ENCODE measurements around the gene MGAM2. TPM values are rescaled to one million over a fixed set of nuclear protein-coding genes. Genes with fewer than 3 reads are reported as not detected.
A peak's percentile ranks its signal among the peaks of the same experiment; 100 is the strongest.

The MGAM2 gene
- total and polyA plus RNA-seq, 2 of the 13 experiments (the other 11 are each of a cell fraction or from before 2014, with no cell fraction given) = 0.29 TPM; not detected in 1

GRCh38 chr7:142104550-142105527 lies 6.7 kb upstream of the MGAM2 start (continued):
- TF ChIP-seq, protein P1, sequence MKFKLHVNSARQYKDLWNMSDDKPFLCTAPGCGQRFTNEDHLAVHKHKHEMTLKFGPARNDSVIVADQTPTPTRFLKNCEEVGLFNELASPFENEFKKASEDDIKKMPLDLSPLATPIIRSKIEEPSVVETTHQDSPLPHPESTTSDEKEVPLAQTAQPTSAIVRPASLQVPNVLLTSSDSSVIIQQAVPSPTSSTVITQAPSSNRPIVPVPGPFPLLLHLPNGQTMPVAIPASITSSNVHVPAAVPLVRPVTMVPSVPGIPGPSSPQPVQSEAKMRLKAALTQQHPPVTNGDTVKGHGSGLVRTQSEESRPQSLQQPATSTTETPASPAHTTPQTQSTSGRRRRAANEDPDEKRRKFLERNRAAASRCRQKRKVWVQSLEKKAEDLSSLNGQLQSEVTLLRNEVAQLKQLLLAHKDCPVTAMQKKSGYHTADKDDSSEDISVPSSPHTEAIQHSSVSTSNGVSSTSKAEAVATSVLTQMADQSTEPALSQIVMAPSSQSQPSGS (CRISPR knock-in tag; IDR thresholded peaks at IDR 0.05) = no peak
- no peak for TF ChIP-seq RBM22 (optimal IDR thresholded peaks at IDR 0.05; ENCODE audit: low read length)
- no peak for TF ChIP-seq POLR2G (IDR thresholded peaks at IDR 0.05; ENCODE audit: low read depth, low read length)
- TF ChIP-seq ATF7 (IDR thresholded peaks at IDR 0.05) = no peak
- no peak for TF ChIP-seq ATF7 (CRISPR knock-in tag; IDR thresholded peaks at IDR 0.05)
- TF ChIP-seq GFI1 (CRISPR knock-in tag; IDR thresholded peaks at IDR 0.05; ENCODE audit: borderline replicate concordance) = no peak
- no peak for TF ChIP-seq ZNF557 (CRISPR knock-in tag; IDR thresholded peaks at IDR 0.05)
- TF ChIP-seq ZZZ3 (CRISPR knock-in tag; IDR thresholded peaks at IDR 0.05; ENCODE audit: borderline replicate concordance) = no peak
- no peak for TF ChIP-seq ZNF317 (CRISPR knock-in tag; IDR thresholded peaks at IDR 0.05)
- TF ChIP-seq ZBTB20 (CRISPR knock-in tag; IDR thresholded peaks at IDR 0.05; ENCODE audit: borderline replicate concordance, low read depth) = peak; percentile 98; the same call in 1 of the 2 replicates
- TF ChIP-seq FLYWCH1 (CRISPR knock-in tag; IDR thresholded peaks at IDR 0.05) = no peak
- TF ChIP-seq TFAP4 (IDR thresholded peaks at IDR 0.05; ENCODE audit: borderline replicate concordance, low read depth) = no peak
- TF ChIP-seq ZNF567 (CRISPR knock-in tag; IDR thresholded peaks at IDR 0.05; ENCODE audit: borderline replicate concordance) = no peak
- no peak for TF ChIP-seq MTA3 (CRISPR knock-in tag; IDR thresholded peaks at IDR 0.05)
- TF ChIP-seq ZEB1 (IDR thresholded peaks at IDR 0.05; ENCODE audit: insufficient replicate concordance, low read depth) = no peak
- TF ChIP-seq, protein P2, sequence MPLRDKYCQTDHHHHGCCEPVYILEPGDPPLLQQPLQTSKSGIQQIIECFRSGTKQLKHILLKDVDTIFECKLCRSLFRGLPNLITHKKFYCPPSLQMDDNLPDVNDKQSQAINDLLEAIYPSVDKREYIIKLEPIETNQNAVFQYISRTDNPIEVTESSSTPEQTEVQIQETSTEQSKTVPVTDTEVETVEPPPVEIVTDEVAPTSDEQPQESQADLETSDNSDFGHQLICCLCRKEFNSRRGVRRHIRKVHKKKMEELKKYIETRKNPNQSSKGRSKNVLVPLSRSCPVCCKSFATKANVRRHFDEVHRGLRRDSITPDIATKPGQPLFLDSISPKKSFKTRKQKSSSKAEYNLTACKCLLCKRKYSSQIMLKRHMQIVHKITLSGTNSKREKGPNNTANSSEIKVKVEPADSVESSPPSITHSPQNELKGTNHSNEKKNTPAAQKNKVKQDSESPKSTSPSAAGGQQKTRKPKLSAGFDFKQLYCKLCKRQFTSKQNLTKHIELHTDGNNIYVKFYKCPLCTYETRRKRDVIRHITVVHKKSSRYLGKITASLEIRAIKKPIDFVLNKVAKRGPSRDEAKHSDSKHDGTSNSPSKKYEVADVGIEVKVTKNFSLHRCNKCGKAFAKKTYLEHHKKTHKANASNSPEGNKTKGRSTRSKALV (CRISPR knock-in tag; IDR thresholded peaks at IDR 0.05) = no peak
- TF ChIP-seq SP4 (CRISPR knock-in tag; IDR thresholded peaks at IDR 0.05) = no peak
- no peak for TF ChIP-seq TRAFD1 (CRISPR knock-in tag; IDR thresholded peaks at IDR 0.05; ENCODE audit: borderline replicate concordance)
- no peak for TF ChIP-seq KLF13 (CRISPR knock-in tag; IDR thresholded peaks at IDR 0.05)
- TF ChIP-seq, protein P3, sequence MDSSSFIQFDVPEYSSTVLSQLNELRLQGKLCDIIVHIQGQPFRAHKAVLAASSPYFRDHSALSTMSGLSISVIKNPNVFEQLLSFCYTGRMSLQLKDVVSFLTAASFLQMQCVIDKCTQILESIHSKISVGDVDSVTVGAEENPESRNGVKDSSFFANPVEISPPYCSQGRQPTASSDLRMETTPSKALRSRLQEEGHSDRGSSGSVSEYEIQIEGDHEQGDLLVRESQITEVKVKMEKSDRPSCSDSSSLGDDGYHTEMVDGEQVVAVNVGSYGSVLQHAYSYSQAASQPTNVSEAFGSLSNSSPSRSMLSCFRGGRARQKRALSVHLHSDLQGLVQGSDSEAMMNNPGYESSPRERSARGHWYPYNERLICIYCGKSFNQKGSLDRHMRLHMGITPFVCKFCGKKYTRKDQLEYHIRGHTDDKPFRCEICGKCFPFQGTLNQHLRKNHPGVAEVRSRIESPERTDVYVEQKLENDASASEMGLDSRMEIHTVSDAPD (CRISPR knock-in tag; IDR thresholded peaks at IDR 0.05) = no peak
